ENCODE measurements around the gene CXCL16.
"Not testable (repeated sequence)": the region's sequence is repeated elsewhere in the genome, so short reads cannot be mapped to it uniquely, and the experiment has no call there.

The CXCL16 gene

GRCh38 chr17:4721203-4722135, 18.3 kb downstream of the CXCL16 start:
- no peak for DNase-seq (ENCODE audit: low read depth)

GRCh38 chr17:4720787-4721186, 18.9 kb downstream of the CXCL16 start:
- DNase-seq (ENCODE audit: low read depth): no peak

DNA sequence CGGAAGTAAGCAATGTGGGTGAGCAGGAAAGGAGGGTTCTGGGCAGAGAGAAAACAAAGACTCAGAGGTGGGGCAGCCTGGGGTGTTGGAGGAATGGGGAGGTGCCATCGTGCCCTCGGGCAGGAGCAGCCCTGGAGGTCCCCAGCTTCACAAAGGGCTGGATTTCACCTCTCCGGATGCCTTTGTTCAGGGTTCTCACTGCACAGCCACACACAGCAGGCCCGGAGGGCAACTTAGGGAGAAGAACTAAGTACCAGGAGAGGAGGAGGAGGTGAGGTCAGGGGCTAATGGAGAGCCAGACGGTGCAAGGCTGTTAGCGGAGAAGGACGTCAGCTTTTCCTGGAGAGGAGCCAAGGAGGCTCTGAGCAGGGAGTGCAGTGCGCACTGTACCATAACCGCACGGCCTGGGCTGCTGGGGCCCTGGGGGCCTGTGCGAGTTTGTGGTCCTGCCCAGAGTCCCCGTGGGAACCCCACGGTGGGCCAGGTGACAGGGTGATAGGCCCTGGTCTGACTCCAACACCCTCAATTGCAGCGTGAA, 20.0 kb downstream of the CXCL16 start:
- no peak for DNase-seq (ENCODE audit: low read depth)

GRCh38 chr17:4719146-4719545, 20.6 kb downstream of the CXCL16 start:
- DNase-seq (ENCODE audit: low read depth): no peak

GRCh38 chr17:4718276-4718675, 21.5 kb downstream of the CXCL16 start:
- no peak for DNase-seq (ENCODE audit: low read depth)

DNA sequence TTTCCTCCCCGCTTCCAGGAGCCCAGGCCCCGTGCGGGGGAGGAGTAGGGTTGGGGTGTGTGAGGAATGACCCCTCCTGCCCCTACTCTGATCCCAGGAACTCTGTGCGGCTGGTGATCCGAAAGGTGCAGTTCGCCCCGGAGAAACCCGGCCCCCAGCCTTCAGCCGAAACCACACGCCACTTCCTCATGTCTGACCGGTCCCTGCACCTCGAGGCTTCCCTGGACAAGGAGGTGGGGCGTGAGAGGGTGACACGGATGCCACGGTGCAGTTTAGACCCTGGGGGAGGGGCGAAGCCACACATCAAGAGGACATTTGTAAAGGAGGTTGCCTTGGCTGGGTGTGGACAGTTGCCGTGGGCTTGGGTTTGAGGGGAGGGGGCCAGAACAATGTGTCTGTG, 21.9 kb downstream of the CXCL16 start:
- no peak for DNase-seq (ENCODE audit: low read depth)

DNA sequence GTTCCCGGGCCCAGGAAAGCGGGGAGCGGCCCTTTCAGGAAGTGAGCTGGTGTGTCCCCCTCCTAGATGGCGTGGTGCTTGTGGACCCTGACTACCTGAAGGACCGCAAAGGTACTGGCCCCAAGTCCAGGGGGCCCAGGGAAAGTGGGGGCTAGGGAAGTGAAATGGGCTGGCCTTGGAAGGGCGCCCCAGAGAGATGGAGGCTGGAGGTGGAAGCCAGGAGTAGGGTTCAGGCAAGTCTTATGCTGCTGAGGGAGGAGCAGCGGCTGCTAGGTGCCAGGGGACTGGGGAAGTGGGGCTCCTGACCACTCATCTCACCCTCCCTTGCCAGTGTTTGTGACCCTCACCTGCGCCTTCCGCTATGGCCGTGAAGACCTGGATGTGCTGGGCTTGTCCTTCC, 23.6 kb downstream of the CXCL16 start:
- DNase-seq (ENCODE audit: low read depth): no peak

DNA sequence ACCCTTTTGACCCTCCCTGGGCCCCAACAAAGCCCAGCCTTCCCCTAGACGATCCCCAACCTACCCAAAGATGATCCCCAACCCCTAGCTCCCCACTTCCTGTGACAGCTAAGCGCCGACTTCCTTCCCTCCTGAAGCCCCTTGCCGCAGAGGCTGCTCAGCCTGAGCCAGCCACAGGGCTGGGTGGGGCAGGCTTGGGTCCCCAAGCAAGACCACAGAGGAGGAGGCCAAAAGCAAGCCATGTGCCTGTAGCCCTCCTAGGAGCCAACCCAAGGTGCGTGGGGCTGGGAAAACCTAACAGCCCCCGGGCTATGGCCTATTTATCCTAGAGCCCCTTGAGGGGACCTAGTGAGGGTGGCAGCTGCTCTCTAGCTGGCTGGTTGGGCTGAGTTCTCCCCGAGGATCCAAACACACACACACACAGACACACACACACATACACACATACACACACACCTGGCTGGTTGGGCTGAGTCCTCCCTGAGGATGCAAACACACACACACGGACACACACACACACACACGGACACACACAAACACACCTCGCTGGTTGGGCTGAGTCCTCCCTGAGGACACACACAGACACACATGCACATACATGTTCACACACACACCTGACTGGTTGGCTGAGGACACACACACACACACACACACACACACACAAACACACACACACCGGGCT, 24.5 kb downstream of the CXCL16 start:
- DNase-seq (ENCODE audit: low read depth): no peak

DNA sequence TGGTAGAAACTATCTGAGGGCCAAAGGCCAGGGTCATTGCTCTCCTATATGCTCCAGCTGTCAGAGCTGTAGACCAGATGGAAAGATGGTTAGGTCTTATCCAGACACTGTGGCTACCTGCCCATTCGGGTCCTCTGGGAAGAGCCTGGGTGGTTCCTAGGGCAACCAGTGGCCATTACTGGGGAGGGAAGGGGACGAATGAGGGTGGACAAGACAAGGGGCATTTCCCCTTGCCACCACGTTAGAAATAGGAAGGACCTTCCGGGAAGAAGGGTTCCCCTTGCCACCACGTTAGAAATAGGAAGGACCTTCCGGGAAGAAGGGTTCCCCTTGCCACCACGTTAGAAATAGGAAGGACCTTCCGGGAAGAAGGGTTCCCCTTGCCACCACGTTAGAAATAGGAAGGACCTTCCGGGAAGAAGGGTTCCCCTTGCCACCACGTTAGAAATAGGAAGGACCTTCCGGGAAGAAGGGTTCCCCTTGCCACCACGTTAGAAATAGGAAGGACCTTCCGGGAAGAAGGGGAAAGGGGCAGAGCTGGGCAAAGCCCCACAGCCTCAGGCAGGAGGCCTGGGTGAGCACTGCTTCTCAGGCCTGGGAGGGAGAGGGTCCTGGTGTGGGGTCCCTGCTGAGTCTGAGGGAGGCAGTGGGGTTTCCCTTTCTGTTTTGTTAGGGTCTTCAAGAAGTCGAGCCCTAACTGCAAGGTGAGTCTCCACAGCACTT, 25.2 kb downstream of the CXCL16 start:
- not testable (repeated sequence) for DNase-seq (ENCODE audit: low read depth)

GRCh38 chr17:4712526-4712925, 27.2 kb downstream of the CXCL16 start:
- no peak for DNase-seq (ENCODE audit: low read depth)

DNA sequence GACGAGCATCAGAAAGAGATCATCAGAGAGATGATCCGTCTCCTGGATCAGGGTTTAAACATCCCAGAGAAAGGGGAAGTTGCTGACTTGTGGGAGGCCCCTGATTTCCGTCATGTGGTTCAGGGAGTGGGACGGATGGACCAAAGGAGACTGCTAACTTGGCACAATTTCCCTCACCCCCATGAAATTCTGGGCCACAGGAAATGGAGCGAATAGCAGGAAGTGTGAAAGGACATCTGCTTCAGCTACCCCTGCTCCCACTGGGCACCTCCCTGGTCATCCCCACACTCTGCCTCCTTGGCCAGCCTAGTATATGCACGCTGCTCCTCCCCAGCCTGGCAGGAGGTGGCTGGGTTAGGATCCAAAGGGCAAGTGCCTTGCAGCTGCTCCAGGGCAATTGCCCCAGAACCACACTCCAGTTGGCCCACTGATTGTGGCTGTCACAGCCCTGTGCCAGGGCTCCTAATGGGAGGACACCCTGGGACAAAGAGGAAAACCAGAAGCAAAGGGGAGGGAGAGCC, 28.0 kb downstream of the CXCL16 start:
- no peak for DNase-seq (ENCODE audit: low read depth)

- DNase-seq (ENCODE audit: low read depth): no peak
Measured at GRCh38 chr17:4710693-4711634, 28.8 kb downstream of the CXCL16 start.

DNA sequence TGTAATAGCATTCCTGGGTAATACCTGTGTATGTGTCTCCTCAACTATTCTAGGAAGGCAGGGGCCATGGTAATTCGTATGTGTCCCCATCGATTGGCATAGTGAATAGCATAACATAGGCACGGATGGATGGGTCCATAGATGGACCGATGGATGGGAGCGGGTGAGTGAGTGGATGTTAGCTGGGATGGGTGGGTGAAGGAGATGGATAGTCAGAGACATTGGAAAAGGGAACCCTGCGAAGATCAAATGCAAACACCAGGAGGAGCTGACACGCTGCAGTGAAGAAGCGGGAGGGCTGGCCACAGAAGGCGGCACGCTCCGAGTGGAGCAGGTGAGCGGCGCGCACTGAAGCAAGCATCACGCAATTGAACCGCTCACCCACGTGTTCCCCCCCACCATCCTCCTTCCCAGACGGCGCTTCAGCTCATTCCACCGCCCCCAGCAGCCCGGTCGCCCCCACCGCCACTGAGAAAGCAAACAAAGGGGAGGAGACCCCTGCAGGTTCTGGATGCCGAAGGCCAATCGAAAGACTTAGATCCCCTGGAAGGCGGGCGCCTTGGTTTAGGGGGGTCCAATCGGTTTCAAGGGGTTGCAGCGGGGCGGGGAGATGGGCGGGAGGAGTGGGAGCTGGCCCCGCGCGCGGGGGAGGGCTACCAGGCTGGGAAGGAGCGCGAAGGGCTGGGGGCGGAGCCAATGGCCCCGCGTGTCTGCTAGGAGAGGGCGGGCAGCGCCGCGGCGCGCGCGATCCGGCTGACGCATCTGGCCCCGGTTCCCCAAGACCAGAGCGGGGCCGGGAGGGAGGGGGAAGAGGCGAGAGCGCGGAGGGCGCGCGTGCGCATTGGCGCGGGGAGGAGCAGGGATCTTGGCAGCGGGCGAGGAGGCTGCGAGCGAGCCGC, 29.7 kb downstream of the CXCL16 start, which contains the start of gene ARRB2:
ARRB2 (plus strand) TSS at position 839 of the 899 bp plus-strand sequence. CDS start 90 bp downstream, outside the sequence.
- DNase-seq (ENCODE audit: low read depth): peak; percentile 98

- peak; percentile 30 for DNase-seq (ENCODE audit: low read depth)
Measured at GRCh38 chr17:4708436-4708835, 31.3 kb downstream of the CXCL16 start.

DNA sequence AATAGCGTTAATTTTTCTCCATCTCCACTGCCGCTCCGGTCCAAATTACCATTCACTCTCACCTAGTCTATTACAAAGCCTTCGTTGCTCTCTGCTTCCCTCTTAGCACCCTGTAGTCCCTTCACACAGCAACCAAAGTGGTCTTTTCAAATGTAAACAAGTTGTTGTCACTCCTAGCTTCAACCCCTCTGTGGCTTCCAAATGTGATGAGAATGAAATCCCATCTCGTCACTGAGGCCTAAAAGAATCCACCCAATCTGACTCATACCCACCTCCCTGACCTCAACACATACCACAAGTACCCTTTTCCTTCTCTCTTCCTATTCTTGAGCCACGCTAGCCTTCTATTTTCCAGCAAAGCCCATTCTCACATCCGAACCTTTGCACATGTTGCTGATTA, 33.6 kb downstream of the CXCL16 start:
- peak; percentile 87 for DNase-seq (ENCODE audit: low read depth)

DNA sequence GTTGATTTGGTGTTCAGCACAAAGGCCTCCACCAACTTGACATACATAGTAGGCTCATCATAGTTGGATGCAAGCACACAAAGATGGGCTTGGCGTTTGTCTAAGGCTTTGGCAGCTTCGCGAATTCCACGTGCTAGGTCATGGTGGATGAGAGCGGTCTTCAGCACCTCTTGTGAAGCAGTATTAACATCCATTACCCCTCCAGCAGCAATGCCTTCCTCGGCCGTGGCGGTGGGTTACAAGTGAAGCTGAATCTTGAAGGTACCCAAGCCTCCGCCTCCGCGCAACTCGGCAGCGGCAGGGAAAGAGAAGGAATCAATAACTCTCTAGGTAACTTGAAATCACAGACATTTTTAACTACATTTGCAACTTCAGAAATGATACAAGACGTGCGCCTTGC, 34.7 kb downstream of the CXCL16 start:
- no peak for DNase-seq (ENCODE audit: low read depth)

DNA sequence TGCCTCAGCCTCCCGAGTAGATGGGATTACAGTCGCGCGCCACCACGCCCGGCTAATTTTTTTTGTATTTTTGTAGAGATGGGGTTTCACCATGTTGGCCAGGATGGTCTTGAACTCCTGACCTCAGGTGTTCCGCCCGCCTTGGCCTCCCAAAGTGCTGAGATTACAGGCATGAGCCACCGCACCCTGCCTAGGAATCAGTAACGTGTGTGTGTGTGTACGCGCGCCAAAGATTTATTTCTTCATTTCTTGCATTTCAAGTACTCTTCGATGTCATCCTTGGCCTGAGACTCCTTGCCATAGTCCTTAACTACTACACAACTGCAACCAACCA, 35.2 kb downstream of the CXCL16 start:
- DNase-seq (ENCODE audit: low read depth): not testable (repeated sequence)

DNA sequence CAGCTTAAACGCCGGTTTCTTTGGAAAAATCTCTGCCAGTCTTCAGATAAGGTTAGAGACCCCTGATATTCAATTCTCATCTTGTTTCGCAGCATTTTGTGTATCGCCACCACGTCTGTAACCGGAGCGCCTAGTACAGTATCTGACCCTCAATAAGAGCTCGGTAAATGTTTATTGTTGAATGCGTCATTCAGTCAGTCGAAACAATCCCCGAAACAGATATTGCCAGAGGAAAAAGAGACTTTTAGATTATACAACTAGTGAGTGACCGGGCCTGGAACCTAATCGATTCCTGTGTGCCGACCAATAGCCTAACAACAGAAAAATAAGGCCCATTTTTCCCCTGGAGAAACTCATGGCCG, 36.4 kb downstream of the CXCL16 start:
- peak; percentile 34 for DNase-seq (ENCODE audit: low read depth)

- peak; percentile 31 for DNase-seq (ENCODE audit: low read depth)
Measured at GRCh38 chr17:4701116-4701515, 38.6 kb downstream of the CXCL16 start.
